Bronchial epithelial cell (primary cell): ENCODE measurements around the gene GNPAT. TPM values are rescaled to one million over a fixed set of nuclear protein-coding genes. Genes with fewer than 3 reads are reported as not detected.

ENCODE experiments used
- DNase-seq: peaks from one replicate; pipeline ENCODE4 v3.0.0-alpha.2; 2010; ENCODE audit warnings: low read depth
- FAIRE-seq: peaks from 2 replicates; lab custom pipeline; 2011; peaks lifted over from hg19 to GRCh38; lab: Jason Lieb, UNC
- H3K27me3 ChIP-seq: 2 replicates; pipeline ENCODE4 v1.5.1; 2011; ENCODE audit warnings: low read length; ENCODE audit not compliant: control insufficient read depth, insufficient read depth
- H3K36me3 ChIP-seq: 2 replicates; pipeline ENCODE4 v1.5.1; 2011; ENCODE audit warnings: low read length; ENCODE audit not compliant: control insufficient read depth, insufficient read depth
- H3K4me3 ChIP-seq: 2 replicates; pipeline ENCODE4 v1.5.1; 2011; ENCODE audit warnings: mild to moderate bottlenecking, low read depth, low read length, control low read depth
- total RNA-seq: library from RNA; depleted of rRNA; stranded (reverse); fragments of >200 nt; gene quantifications from 2 replicates; pipeline ENCODE4 v1.2.1, GENCODE V29; 2014
- TF ChIP-seq, protein P1 (sequence below): IDR thresholded peaks from 2 replicates; pipeline ENCODE4 v1.5.1; 2011; ENCODE audit warnings: mild to moderate bottlenecking, moderate library complexity, low read length, control low read depth, inconsistent platforms; ENCODE audit not compliant: insufficient read depth, severe bottlenecking

Gene GNPAT
- total RNA-seq, 1 donor from 2014 or later = 48.7 TPM

DNA sequence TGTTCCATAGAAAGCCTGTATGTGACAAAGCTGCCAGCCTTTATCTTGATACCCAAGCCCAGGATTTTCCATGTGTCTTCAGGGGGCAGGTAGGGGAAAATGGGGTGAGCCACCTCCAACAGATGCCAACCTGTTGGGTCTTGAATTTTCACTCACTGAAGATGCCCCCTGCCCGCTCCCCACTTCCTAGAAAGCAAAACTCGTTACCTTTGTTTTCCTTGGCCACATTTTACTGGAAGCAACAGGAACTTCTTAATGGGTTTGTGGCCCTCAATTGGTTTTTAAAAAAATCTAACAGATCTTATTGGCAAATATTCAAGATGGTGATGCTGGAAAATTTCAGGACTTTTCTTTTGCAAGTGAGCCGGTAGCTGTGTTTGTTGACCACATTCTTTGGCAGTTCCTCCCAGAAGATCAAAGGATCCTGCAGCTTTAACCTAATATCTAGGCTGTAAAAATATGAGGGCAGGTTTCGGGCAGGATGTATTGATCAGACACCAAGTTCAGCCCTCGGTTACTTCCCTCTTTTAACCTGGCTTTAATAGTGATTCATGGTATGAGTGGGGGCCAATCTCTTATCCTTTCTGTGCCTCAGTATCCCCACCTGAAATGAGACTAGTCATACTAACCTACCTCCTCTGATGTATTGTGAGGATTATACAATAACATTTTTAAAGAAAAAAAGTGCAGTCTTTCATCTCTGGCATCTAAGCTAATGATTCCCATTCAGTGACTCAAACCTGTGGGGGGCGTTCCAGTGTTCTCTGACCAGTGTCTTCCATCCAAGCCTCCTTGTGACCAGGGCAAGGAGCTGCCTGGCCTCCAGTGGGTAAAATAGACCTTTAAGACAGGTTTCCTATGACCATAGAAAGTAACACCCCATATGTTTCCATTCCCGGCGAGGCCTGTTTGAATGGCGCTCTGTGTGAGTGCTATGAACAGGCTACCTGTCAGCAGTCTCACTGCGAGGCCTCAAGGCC, 21.3 kb upstream of the GNPAT start:
- TF ChIP-seq, protein P1, sequence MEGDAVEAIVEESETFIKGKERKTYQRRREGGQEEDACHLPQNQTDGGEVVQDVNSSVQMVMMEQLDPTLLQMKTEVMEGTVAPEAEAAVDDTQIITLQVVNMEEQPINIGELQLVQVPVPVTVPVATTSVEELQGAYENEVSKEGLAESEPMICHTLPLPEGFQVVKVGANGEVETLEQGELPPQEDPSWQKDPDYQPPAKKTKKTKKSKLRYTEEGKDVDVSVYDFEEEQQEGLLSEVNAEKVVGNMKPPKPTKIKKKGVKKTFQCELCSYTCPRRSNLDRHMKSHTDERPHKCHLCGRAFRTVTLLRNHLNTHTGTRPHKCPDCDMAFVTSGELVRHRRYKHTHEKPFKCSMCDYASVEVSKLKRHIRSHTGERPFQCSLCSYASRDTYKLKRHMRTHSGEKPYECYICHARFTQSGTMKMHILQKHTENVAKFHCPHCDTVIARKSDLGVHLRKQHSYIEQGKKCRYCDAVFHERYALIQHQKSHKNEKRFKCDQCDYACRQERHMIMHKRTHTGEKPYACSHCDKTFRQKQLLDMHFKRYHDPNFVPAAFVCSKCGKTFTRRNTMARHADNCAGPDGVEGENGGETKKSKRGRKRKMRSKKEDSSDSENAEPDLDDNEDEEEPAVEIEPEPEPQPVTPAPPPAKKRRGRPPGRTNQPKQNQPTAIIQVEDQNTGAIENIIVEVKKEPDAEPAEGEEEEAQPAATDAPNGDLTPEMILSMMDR = no peak
- Histone ChIP-seq H3K4me3 (no peak overlapping the region), H3K27me3 (no peaks in the 10 kb centered on the region), H3K36me3 (peaks cover 2% of the 10 kb centered on the region)
- DNase-seq = no peak
- FAIRE-seq = no peak

DNA sequence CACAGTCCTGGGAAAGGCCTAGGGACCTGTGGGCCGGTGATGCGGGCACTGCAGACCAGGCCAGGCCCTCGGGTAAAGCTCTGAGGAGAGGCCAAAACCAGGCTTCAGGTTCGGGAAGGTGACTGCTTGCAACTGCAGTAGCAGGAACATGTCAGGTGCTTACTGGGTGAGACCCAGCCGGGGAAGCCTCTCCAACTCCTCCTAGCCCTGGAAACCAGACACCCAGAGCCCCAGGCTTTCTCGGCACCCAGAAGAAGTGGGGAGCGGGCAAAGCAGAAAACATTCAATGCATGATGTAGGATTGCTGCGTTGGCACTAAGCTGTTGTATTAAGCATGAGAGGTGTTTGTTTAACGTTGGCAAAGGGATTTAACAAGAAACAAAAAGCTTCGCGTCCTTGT, 20.2 kb upstream of the GNPAT start:
- H3K27me3 ChIP-seq = no peaks in the 10 kb centered on the region
- FAIRE-seq (no peak), DNase-seq (no peak)
- TF ChIP-seq, protein P1 = no peak
- H3K4me3 ChIP-seq = no peak overlapping the region
- H3K36me3 ChIP-seq = peaks cover 3% of the 10 kb centered on the region

DNA sequence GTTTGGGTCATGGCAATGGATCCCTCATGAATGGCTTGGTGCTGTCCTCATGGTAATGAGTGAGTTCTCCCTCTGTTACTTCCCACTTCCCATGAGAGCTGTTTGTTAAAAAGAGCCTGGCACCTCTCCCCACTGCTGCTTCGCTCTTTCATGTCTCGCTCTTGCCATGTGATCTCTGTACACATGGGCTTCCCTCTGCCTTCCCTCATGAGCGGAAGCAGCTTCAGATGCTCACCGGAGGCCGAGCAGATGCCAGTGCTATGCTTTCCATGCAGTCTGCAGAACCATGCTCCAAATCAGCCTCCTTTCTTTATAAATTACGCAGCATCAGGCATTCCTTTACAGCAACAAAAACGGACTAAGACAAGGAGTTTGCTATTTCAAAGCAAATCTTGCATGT, 14.9 kb upstream of the GNPAT start:
- Histone ChIP-seq H3K27me3 (no peaks in the 10 kb centered on the region), H3K36me3 (peaks cover 9% of the 10 kb centered on the region), H3K4me3 (no peak overlapping the region)
- DNase-seq (no peak), FAIRE-seq (no peak)
- TF ChIP-seq, protein P1 = no peak

DNA sequence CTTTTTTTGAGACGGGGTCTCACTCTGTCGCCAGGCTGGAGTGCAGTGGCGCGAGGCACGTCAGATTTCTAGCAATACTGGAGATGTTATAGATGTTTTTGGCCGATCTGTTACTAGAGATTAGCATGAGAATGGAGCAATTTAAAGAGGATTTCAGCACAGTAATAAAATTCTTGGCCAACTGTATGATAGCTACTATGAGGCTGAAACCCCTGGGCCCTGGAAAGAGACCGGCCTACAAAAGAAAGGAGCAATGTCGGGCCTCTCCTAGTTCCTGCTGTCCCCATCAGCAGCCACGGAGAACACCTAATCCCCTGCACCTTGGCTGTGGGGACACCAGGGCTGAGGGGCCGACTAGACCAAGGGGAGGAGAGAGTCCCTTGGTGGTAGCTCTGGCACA, 9.5 kb upstream of the GNPAT start:
- TF ChIP-seq, protein P1 = no peak
- FAIRE-seq (no peak), DNase-seq (no peak)
- Histone ChIP-seq H3K4me3 (no peak overlapping the region), H3K36me3 (peaks cover 5% of the 10 kb centered on the region), H3K27me3 (no peaks in the 10 kb centered on the region)

DNA sequence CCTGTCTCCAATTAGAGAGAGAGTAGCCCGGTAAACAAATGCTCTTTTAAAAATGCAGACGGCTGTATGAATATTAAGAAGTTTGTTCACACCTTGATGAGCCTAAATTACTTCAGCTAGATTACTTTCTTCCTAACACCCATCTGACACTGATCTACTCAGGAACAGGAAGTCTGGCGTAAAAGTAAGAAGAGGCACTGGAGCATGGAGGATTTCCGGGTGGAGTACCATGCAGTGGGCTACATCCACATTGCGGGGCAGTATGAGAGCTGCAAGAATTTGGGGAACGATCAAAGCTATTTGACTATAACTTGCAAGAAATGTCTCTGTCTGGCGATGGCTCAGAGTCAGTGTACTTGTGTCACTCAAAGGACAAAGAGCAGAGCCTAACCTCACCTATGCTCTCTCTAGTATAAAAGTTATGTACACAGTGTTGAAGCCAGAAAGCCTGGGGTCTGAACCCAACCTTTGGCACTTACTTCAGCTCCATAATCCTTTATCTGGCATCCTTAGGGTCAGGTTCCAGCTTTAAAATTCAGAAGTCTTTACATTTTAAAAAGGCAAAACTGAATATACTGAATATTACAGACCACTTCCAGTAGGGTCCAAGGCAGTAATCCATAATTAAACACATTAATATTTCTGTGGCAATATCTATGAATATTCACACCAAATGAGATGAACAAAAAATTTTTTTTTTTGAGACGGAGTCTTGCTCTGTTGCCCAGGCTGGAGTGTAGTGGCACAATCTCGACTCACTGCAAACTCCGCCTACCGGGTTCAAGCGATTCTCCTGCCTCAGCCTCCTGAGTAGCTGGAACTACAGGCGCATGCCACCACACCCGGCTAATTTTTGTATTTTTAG, 7.9 kb upstream of the GNPAT start:
- Histone ChIP-seq H3K4me3 (no peak overlapping the region), H3K36me3 (peaks cover 5% of the 10 kb centered on the region), H3K27me3 (no peaks in the 10 kb centered on the region)
- TF ChIP-seq, protein P1 = no peak
- no peak for FAIRE-seq
- DNase-seq = no peak
